Mesodermal cell (in vitro differentiated cells): ENCODE data around the gene CD200R1.

Experiments
- H3K27ac ChIP-seq: 2 replicates; pipeline ENCODE4 v1.7.0; 2013; ENCODE audit warnings: mild to moderate bottlenecking, low read depth, low read length, moderate library complexity; ENCODE audit not compliant: severe bottlenecking
- H3K36me3 ChIP-seq: 2 replicates; pipeline ENCODE4 v1.7.1; 2013; ENCODE audit warnings: mild to moderate bottlenecking, low read length, moderate library complexity; ENCODE audit not compliant: control insufficient read depth, insufficient read depth
- H3K4me1 ChIP-seq: one replicate; pipeline ENCODE4 v1.7.1; 2013; ENCODE audit warnings: mild to moderate bottlenecking, low read length; ENCODE audit not compliant: insufficient read depth, control insufficient read depth, poor library complexity, severe bottlenecking
- H3K4me3 ChIP-seq: 2 replicates; pipeline ENCODE4 v1.7.0; 2013; ENCODE audit warnings: low read length, control low read depth, mild to moderate bottlenecking; ENCODE audit not compliant: insufficient read depth, poor library complexity, severe bottlenecking; ENCODE audit errors: extremely low read depth
- H3K9me3 ChIP-seq: 2 replicates; pipeline ENCODE4 v1.7.1; 2013; ENCODE audit warnings: mild to moderate bottlenecking, low read length, moderate library complexity; ENCODE audit not compliant: control insufficient read depth
- WGBS, 2 experiments: methylation state at CpG; one replicate each; pipeline ENCODE4 v1.1.5; 2013; ENCODE audit warnings: missing lambda C conversion rate in 2 of 2; ENCODE audit not compliant: insufficient coverage in 2 of 2; 5-methylcytosine and 5-hydroxymethylcytosine counted together

The CD200R1 gene

GRCh38 chr3:112974178-112974517, 755 bp downstream of the CD200R1 start:
- no peaks in the 10 kb centered on the region for H3K36me3 ChIP-seq
- H3K4me1 ChIP-seq = no peaks in the 10 kb centered on the region
- no peak overlapping the region for H3K4me3 ChIP-seq
- H3K27ac ChIP-seq = no peak overlapping the region
- H3K9me3 ChIP-seq = no peaks in the 10 kb centered on the region
- WGBS, 2 experiments = 88 to 95% methylated on average over 2 of the region's 2 CpGs

DNA sequence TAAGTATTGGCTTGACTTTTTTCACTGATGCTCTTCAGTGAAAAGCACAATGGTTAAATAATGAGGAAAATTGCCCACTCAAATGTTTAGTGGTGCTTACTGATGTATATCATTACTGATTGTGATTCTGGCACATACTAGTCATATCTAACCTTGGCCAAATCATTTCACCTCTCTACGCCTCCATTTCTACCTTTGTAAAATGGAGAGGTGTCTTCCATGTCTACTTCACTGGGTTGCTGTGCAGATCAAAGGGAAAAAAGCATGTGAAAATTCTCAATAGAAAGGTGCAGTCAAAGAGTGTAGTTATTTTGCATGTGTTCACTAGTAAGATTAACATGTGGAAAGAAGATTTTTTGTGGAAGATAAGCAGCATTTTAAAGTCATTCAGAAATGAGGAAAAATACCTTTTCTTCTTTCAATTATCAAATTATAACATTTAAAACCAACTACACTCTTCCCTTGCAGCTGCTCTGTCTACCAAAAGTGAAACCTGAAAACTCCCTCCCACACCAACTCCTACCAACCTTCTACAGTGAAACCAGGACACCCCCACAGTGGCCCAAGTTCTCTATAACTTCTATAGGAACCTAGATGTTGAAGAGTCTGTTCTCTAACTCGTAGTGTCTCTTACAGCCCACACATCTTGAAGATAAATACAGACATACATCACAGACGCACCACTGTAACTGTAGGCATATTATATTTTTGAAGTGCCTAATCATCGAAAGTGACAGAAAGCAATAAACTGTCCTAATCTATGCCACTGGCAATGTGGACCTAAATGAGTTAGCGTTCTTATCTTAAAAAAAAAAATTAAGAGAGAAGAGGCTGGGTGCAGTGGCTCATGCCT, 1.4 kb downstream of the CD200R1 start:
- no peak overlapping the region for H3K4me3 ChIP-seq
- H3K36me3 ChIP-seq = no peaks in the 10 kb centered on the region
- 90 to 100% methylated on average over 1 to 2 of the region's 5 CpGs for WGBS, 2 experiments
- no peaks in the 10 kb centered on the region for H3K9me3 ChIP-seq
- no peak overlapping the region for H3K27ac ChIP-seq
- H3K4me1 ChIP-seq = no peaks in the 10 kb centered on the region

GRCh38 chr3:112972158-112972557, 2.7 kb downstream of the CD200R1 start:
- Histone ChIP-seq H3K27ac (no peak overlapping the region), H3K36me3 (no peaks in the 10 kb centered on the region), H3K4me1 (no peaks in the 10 kb centered on the region), H3K4me3 (no peak overlapping the region), H3K9me3 (no peaks in the 10 kb centered on the region)

DNA sequence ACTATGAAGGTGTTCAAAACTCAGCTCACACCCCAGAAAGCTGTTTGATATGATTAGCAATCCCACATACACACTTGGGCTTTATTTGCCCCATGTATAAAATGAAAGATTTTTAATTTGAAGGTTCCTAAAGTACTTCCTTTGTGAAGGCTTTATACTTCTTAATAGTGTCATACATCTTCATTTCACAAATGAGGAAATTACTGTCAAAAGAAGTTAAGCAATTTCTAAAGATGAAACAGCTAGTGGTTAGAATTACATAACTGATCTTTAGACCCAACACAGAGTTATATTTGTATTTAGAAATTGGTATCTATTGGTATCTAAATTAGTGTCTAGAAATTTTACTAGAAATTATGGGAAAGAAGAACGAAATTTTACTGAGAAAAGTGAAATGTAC, 7.1 kb downstream of the CD200R1 start:
- Histone ChIP-seq H3K4me1 (no peaks in the 10 kb centered on the region), H3K4me3 (no peak overlapping the region), H3K27ac (no peak overlapping the region), H3K9me3 (no peaks in the 10 kb centered on the region), H3K36me3 (no peaks in the 10 kb centered on the region)
- no CpG with 5 or more reads among the region's 1 CpG for WGBS, 2 experiments

DNA sequence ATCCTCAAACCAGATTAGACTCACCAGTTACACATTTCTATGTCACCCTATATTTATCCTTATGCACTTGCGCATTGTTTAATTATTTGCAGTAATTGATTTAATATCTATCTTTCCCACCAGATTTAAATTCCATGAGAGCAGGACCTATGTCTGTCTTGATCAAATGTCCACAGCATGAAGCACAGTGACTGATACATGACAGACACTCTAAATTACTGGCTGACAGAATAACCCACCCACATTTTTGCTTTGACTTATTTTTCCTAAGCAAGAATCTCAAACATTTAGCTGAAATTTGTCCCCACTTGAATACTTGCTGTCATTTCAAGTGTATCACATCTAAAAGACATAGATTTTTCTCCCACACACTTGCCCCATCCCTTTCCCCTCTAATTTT, 7.5 kb downstream of the CD200R1 start:
- Histone ChIP-seq H3K9me3 (no peaks in the 10 kb centered on the region), H3K27ac (no peak overlapping the region), H3K4me1 (no peaks in the 10 kb centered on the region), H3K36me3 (no peaks in the 10 kb centered on the region), H3K4me3 (no peak overlapping the region)
- no CpG with 5 or more reads among the region's 1 CpG for WGBS, 2 experiments

- Histone ChIP-seq H3K4me1 (no peaks in the 10 kb centered on the region), H3K36me3 (no peaks in the 10 kb centered on the region), H3K9me3 (no peaks in the 10 kb centered on the region), H3K4me3 (no peak overlapping the region), H3K27ac (no peak overlapping the region)
- 94% methylated on average over 2 of the region's 2 CpGs; no CpG with 5 or more reads in 1 of the 2 experiments for WGBS, 2 experiments
Observed at GRCh38 chr3:112966633-112967032, 8.3 kb downstream of the CD200R1 start.

GRCh38 chr3:112965656-112966055, 9.2 kb downstream of the CD200R1 start:
- no peak overlapping the region for H3K27ac ChIP-seq
- WGBS, 2 experiments = 77% methylated on average over 2 of the region's 6 CpGs; no CpG with 5 or more reads in 1 of the 2 experiments
- no peaks in the 10 kb centered on the region for H3K4me1 ChIP-seq
- H3K4me3 ChIP-seq = no peak overlapping the region
- no peaks in the 10 kb centered on the region for H3K36me3 ChIP-seq
- H3K9me3 ChIP-seq = no peaks in the 10 kb centered on the region

GRCh38 chr3:112963683-112964082, 11.2 kb downstream of the CD200R1 start:
- Histone ChIP-seq H3K9me3 (no peaks in the 10 kb centered on the region), H3K4me1 (no peaks in the 10 kb centered on the region), H3K4me3 (no peak overlapping the region), H3K36me3 (no peaks in the 10 kb centered on the region), H3K27ac (no peak overlapping the region)

- H3K27ac ChIP-seq = no peak overlapping the region
- no peaks in the 10 kb centered on the region for H3K4me1 ChIP-seq
- no peaks in the 10 kb centered on the region for H3K9me3 ChIP-seq
- WGBS, 2 experiments = 89 to 92% methylated on average over 2 to 4 of the region's 6 CpGs
- no peaks in the 10 kb centered on the region for H3K36me3 ChIP-seq
- H3K4me3 ChIP-seq = no peak overlapping the region
Observed at GRCh38 chr3:112958811-112959560, 15.9 kb downstream of the CD200R1 start.

DNA sequence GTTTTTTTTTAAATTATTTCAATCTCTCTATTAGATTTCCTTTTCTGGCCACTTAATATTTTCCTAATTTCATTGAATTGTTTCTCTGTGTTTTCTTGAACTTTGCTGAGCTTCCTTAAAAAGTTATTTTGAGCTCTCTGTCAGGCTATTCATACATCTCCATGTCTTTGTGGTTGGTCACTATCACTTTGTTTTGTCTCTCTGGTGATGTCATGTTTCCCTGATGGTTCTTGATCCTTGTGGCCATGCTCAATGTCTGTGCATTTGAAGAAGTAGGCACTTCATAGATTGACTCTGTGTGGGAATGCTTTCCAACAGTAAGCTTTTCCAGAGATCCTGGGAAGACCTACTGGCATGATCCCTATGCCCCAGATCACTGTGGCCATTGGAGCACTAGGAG, 18.6 kb downstream of the CD200R1 start:
- no peak overlapping the region for H3K4me3 ChIP-seq
- H3K36me3 ChIP-seq = no peaks in the 10 kb centered on the region
- no peak overlapping the region for H3K27ac ChIP-seq
- no peaks in the 10 kb centered on the region for H3K4me1 ChIP-seq
- H3K9me3 ChIP-seq = no peaks in the 10 kb centered on the region

DNA sequence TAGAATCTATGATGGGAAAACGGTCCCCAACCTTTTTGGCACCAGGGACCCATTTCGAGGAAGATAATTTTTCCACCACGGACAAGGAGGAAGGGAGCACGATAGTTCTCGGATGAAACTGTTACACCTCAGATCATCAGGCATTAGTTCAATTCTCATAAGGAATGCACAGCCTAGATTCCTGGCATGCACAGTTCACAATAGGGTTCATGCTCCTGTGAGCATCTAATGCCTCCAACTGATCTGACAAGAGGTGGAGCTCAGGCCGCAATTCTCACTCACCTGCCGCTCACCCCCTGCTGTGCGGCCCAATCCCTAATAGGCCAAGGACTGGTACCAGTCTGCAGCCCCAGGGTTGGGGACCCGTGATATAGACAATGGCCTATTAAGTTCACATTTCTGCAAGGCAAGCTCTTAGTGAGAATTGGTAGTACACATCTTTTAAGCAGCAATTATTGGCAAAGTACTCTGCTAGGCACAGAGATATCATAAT, 26.5 kb downstream of the CD200R1 start:
- H3K4me1 ChIP-seq = no peaks in the 10 kb centered on the region
- WGBS, 2 experiments = 83 to 89% methylated on average over 9 of the region's 9 CpGs
- H3K9me3 ChIP-seq = no peaks in the 10 kb centered on the region
- no peak overlapping the region for H3K27ac ChIP-seq
- H3K4me3 ChIP-seq = no peak overlapping the region
- H3K36me3 ChIP-seq = no peaks in the 10 kb centered on the region
